Activated naive CD4-positive, alpha-beta T cell treated with anti-CD3 and anti-CD28 coated beads, Interleukin-2, amount 50 U/mL, for 16 hours (primary cell): ENCODE measurements around the gene AMPD1.

Source experiments
- DNase-seq: peaks from one replicate; pipeline ENCODE4 v3.0.0-alpha.2; 2020

Gene AMPD1

DNA sequence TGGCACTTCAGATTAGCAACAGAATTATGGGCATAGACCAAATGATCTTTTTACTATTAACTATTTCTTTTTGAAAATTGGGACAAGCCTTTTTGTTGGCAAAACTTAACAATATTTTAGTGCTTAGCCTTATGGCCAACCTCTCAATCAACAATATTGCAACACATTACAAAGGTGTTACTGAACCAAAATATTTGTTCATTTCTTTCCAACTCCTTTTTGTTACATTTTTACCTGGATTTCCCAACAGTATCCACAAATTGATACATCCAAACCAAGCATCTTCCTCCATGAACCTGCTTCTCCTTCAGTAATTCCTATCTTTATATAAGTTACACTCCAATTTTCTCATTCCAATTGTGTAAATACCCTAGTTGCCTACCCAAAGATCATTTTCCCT lies 1.5 kb upstream of the AMPD1 start:
- no peak for DNase-seq

DNA sequence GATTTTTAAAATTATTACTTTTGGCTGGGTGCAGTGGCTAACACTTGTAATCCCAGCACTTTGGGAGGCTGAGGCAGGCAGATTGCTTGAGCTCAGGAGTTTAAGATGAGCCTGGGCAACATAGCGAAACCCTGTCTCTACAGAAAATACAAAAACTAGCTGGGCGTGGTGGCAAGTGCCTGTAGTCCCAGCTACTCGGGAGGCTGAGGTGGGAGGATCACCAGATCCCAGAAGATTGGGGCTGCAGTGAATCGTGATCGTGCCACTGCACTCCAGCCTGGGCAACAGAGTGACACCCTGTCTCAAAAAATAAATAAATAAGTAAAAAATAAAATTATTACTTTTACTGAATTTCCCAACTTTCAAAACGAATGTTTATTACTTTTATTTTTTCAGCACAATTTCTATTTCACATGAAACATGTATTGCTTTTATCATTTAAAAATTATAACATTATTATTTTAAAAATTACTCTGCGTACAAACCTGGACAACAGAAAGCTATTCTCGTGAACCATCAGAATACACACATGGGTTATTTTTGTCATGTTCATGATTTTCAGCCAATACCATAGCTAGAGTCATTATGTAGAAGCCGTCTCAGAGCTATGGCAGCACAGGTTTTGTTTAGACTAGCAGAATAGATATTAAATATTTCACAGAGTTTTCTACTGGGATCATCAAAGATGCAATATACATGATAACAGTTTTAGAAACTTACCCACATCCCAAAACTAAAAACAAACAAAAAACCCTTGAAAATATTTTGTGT lies 621 bp downstream of the AMPD1 start:
- DNase-seq: no peak

DNA sequence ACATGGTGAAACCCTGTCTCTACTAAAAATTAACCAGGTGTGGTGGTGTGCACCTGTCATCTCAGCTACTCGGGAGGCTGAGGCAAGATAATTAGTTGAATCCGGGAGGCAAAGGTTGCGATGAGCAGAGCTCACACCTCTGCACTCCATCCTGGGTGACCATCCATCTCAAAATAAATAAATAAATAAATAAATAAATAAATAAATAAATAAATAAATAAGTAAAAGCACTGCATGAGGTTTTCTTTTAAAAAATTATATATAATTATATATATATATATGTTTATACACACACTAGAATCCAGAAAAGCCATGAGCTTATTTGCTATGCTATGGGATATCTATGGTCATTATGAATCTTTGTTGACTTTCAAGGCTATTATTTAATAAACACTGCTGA lies 2.4 kb downstream of the AMPD1 start:
- no peak for DNase-seq

DNA sequence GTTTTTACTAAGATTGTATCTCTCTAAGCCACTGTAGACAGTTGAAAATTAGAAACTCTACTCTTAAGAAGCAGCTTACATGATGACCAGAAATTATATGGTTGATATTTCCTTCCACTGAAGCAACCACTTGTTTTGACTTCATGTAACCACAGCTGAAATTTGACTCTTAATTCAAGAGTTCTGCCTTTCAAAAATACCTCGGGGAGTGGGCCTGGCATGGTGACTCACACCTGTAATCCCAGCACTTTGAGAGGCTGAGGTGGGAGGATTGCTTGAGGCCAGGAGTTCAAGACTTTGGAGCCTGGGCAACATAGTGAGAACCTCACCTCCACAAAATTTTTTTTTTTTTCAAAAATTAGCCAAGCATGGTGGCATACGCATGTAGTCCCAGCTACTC lies 4.3 kb downstream of the AMPD1 start:
- no peak for DNase-seq

DNA sequence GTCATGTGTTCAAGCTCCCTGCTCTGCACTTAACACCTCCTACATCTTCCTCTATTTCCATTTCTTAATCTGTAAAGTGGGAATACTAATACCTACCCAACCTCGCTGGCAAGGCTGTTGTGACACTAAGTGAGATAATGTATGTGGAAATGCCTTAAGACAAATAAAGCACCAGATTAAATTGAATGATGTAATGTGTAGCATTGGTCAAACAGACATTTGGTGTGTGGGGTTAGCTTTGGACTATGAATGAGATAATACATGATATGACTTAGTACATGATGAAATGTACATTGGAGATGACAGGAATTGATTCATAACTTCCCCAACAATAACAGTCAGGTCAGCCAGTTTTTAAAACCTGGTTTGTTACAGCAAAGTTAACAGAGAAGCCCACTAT lies 5.2 kb downstream of the AMPD1 start:
- no peak for DNase-seq

DNA sequence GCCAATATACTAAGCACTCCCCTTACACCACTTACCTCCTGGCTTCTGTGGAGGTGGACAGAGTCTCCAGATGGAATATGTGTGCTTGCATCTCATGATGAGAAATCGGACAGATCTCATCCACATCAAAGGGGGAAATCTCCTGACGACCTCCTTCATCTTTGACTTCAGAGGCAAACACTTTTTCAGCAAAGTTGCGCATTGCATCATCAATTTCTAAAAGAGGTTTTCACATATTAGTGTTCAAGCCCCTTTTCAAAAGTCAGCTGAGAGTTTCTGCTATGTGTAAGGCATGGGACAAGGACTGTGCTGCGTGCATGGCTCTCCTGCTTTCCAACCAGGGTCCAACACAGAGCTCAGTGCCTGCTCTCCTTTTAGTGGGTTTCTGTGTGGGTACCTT lies 6.8 kb downstream of the AMPD1 start:
- no peak for DNase-seq

DNA sequence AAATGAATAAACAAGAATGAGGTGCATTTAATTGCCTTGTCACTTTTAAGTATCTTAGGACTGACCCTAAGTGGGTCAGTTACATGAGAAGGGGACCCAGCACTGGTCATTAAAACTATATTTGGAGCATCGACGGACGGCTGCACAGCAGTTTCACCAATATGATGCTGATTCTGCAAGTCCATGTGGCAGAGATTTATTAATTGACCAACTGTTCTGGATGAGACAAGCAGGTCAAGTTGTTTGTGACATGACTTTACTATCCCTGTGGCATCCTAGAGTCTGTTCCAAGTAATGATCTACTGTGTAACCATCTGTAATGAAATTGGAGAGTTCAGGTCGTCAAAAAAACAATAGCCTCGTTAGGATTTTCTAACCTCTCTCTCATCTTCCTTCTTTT lies 9.5 kb downstream of the AMPD1 start:
- no peak for DNase-seq

DNA sequence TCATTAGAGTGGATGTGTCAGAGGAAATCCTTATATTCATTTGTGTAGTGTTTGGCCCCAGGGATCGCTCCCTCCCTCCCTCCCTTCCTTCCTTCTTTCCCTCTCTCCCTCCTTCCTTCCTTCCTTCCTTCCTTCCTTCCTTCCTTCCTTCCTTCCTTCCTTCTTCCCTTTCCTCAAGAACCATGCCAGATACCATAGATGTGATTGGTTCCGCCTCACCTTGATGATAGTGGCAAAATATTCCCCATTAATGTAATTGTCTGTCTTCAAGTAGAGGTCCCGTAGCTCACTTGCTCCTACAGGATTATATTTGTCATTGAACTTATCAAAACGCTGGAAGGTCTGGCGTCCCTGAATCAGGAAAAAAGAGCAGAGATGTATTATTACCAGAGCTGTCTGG lies 17.7 kb downstream of the AMPD1 start:
- no peak for DNase-seq

DNA sequence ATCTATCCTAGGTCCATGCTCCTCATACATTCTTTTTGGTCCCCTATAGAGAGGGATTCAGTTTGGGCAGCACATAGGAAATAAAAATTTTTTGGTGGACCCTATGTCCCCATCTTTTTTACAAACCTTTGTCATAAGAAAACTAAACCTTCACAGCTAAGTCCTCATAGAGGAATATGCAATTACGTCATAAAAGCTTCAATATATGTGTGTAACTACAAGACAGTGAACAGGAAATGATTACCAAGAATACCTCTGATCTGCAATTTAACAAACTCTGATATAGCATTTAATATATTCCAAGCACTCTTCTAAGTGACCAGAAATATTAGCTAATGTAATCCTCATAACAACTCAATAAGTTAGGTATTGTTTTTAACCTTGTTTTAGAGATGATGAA lies 19.2 kb downstream of the AMPD1 start:
- no peak for DNase-seq

DNA sequence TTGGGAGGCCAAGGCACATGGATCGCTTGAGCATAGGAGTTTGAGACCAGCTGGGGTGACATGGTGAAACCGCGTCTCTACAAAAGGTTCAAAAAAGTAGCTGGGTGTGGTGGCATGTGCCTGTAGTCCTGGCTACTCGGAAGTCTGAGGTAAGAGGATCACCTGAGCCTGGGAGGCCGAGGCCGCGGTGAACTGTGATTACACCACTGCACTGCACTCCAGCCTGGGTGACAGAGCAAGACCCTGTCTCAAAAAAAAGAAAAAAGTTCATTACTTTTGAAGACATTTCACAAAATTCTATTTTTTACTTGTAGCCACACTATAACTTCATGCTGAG lies 23.4 kb downstream of the AMPD1 start:
- DNase-seq: no peak

DNA sequence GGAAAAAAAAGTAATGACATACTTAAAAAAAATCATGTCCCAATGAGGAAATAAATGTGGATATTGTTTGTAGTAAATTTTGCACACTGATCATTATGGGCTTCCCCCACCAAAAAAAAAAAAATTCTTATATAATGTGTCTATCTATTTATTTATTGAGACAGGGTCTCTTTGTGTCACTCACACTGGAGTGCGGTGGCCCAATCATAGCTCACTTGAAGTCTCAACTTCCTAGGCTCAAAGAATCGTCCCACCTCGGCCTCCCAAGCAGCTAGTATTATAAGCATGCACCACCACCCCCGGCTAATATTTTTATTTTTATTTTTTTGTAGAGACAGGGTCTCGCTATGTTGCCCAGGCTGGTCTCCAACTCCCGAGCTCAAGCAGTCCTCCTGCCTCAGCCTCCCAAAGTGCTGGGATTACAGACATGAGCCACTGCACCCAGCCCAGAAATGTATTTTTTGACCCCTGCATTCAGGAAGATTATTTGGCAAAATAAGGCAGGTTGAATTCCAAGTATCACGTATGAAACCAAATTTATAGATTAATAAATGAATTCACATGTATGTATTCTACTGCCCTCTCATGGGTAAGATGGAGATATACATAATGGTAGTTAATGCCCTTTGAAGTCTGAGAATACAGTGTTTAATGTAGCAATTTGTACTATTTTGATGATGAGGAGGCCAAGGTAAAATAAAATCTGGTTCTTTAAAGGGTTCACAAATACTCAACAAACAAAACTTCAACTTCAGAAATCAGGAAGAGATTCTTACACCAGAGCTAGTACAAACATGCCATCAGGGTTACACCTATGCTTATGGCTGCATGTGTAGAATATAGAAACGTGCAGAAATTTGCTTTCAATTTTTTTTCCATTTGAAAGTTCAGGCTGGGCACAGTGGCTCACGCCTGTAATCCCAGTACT lies 24.1 kb downstream of the AMPD1 start:
- DNase-seq: no peak

DNA sequence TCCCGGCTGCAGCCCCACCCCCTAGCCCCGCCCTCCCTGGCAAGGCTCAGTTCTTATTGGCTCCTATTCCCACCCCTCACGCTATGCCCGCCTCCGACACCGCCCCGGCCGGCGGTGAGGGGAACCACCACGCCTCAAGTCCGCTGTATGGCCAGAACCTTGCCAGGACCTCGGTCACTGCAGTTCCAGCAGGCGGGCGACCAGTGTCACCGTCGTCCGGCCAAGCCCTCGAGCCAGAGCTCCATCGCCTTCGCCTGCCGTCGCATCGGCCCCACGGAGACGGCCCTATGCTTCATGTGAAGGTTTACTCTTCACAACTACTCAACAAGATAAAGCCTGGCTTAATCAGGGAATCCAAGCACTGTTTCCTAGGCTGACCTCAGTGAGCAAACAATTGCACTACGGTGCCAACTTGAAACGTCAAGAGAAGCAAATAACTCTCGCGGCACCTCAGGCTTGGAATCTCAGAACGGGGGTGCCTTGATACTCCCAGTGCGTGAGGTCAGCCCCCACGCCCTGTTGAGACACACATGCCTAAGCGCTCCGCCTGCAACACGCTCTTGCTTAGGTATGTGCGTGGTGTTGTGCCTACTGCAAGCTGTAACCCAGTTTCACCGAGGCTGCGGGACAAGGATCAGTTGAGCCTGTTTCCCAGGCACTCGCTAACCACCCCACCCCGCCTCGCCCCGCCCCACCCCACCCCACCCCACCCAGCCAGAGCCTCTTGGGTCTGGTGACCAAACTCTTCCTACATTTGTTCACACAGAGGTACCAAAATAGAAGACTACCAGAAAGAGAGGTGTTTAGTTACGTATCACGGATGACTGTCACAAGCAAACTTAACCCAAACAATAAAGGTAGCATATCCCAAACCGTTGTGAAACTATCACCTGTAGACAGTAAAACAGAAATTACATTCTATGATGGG lies 25.0 kb downstream of the AMPD1 start:
- peak; percentile 86 for DNase-seq

DNA sequence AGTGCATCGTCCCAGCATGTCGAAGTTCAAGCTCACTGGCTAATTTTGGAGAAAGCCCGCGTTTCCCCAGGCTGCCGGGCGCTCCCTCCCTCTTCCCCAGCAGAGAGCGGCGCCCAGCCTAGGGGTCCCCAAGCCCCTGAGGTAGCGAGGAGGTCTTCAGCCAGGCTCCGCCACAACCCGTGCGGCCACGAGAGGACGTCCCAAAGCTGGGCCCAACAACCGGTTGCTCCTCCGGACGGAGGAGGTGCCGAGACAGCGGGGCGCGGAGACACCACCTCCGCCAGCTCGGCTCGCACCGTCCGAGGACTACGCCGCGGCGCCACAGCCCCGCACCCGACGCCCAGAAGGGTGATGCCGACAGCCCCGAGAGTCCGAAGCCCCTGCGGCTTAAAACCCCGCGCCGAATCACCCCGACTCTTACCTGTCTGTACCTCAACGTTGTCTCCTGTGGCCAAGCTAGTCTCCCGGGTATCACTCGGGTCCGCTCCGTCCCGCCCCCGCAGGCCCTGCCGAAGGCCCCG lies 25.7 kb downstream of the AMPD1 start, which contains the start of gene DENND2C:
Gene DENND2C, minus strand, starts transcription at position 488 of the 521 bp plus-strand sequence. CDS start 44,065 bp downstream, outside the sequence.
- no peak for DNase-seq

DNA sequence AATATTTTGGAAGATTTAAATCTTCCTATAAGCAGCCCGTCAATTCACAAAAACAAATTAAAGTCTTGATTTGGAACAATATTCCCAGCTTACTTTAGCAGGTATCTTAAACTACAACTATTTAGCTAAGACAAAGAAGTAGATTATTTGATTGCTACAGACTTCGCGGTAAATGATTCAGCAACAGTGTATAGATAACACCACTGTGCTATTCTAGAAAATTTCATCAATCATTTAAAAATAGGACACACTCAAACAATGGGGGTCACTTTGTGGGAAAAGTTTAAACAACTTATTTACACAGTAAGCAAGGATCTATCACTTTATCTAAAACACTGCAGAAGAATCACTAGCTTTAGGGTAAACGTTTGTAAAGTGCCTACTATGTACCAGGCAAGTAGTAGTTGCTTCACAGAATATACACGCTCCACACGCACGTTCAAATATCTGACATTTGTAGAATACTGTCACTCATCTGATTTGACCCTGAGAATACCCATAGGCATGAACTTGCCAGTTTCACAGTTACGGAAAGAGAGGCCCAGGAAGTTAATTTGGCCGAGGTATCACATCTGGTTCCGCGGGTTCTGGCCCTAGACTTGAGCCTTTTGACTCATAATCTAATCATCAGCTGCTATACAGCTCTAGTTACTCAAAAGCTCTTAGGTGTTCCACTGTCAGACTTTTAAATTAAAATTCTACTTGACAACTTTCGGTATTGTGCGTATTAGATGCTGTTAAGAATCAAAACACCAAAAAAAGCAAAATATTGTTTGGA lies 26.4 kb downstream of the AMPD1 start:
- DNase-seq: no peak

DNA sequence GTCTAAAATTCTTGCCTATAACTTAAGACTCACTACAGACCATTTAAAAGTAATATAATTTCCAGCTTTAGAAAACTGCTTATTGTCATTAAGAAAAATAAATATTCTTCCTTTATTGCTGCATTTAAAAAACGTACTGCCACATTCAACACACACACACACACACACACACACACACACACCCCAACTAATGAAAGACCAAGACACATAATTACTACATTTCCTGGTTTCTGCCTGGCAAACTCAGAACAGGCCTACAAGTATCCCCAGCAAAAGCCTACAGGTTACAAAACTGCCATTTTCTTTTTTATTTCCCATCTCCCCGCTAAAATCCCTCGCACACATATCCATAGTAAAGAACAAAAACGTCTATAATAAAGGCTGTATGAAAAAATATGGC lies 27.0 kb downstream of the AMPD1 start:
- DNase-seq: no peak

DNA sequence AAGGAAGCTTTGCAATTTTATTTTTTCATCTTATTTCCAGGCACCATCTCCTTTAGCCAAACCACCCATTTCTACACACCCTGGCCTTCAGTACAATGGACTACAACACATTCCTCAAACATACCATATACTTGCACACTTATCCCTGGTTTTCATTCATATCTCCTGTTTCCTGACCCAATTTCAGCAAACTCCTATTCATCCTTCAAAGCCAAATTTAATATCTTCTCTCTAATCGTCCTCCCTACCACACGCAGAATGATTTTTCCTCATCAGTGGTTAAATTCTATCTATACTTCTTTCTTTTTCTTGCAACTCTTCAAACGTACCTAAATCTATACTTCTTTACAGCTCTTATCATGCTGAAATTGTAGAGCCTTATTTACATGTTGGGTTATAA lies 28.4 kb downstream of the AMPD1 start:
- DNase-seq: no peak

DNA sequence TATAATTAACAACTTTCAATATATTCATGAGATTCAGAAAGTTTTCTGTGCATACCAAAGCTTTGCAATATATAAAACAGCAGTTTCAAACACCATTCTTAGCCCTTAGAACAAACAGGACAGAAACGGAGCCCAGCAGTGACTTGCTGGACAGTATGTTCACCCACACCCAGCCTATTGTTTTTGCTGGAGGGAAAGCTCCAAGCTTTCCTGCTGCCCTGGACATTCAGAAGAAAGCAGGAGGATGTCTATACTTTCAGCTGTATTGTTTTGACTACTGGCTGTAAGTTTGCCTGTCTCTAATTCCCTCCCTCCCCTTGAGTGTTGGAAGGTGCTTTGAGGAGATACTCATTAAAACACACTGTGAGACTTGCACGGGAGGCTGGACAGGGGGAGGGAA lies 35.1 kb downstream of the AMPD1 start:
- DNase-seq: no peak

DNA sequence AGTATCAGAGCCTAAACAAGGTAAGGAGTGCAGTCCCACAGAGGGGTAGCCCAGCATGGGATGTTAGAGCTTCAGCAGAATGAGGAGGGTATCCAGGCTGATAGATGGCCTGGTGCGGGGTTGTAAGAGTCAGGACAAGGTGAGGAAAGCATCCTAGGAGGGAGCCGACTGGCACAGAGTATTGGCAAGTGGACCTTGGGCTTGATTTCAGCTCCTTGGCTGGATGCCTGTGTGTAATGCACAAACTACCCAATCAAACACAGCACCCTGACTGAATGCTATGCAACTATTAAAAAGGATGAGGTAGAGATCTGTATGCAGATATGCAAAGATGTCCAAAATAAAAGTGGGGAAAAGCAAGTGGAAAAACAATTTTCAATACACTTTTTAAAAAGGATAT lies 43.5 kb downstream of the AMPD1 start:
- no peak for DNase-seq

DNA sequence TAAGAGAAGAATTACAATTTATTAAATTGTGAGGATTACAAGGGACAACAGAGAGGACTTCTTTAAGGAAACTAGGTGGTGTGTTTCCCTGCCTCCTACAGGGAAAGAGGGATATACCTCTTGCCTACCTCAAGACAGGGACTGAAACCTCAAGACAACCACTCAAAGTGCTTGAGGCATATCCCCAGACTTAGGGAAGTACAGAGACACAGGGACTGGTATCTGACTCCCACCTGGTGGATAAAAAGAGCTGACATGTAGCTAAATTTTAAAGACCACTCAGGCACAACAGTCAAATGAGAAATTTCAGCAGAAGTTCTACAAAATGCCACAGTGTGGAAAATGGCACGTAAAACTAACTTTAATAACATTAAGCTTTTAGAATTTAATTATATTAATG lies 46.8 kb downstream of the AMPD1 start:
- no peak for DNase-seq

DNA sequence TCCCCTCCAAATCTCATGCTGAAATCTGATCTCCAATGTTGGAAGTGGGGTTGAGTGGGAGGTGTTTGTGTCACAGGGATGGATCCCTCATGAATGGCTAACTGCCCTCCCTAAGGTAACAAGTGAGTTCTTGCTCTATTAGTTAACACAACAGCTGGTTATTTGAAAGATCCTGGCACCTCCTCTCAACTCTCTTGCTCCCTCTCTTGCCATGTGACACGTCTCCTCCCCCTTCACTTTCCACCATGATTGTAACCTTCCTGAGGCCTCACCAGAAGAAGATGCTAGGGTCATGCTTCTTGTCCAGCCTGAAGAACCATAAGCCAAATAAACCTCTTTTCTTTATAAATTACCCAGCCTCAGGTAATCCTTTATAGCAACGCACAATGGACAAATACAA lies 54.0 kb downstream of the AMPD1 start:
- no peak for DNase-seq

DNA sequence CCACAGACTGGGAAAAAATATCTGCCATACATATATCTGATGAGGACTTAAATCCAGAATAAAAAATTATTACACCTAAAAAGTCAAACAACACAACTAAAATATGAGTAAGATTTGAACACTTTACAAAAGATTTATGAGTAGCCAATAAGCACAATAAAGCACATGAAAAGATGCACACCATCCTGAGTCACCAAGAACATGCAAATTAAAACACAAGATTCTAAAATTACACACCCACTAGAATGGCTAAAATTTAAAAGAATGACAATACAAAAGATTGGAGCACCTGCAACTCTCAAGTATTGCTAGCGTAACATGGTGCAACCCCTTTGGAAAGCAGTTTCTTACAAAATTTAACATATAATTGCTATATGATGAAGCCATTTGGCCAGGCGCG lies 56.4 kb downstream of the AMPD1 start:
- DNase-seq: no peak

DNA sequence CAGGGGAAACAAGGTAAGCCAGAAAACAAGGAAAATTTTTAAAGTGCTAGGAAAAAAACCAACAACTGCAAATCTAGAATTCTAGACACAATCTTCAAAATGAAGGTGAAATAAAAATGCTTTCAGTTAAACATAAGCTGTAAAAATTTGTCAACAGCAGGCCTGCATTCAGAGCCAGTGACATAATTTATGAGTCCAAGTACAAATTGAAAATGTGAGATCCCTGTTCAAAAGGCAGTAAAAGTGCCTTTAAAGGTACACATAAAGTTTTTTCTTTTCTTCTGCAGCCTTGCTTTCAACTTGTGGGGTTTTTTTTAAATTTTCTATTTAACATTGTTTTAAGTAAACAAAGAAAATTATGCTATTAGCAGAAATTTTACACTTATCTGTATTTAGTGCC lies 62.9 kb downstream of the AMPD1 start:
- no peak for DNase-seq
